ENCODE data around the gene COL4A5.

DNA sequence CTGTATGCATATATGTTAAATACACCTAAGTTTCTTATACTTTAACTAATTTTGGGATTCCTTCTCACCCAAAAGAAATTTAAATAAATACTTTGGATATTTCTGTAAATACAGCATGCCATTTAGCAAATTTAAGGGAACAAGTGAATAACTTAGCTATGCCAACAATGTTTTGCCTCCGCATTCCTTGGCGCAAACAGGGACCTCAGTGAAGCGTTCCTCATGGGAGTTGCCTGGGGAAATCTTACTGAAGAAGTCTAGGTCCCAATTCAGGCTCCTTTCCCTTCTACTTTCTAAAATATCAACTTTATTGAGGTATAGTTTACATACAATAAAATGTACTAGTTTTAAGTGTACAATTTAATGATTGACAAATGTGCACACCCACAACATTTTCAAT is 25.0 kb downstream of the COL4A5 start:
- no peak for TF ChIP-seq TCF7L2 (IDR thresholded peaks at IDR 0.05; ENCODE audit: borderline replicate concordance, low read depth, low read length)
- TF ChIP-seq, protein P1, sequence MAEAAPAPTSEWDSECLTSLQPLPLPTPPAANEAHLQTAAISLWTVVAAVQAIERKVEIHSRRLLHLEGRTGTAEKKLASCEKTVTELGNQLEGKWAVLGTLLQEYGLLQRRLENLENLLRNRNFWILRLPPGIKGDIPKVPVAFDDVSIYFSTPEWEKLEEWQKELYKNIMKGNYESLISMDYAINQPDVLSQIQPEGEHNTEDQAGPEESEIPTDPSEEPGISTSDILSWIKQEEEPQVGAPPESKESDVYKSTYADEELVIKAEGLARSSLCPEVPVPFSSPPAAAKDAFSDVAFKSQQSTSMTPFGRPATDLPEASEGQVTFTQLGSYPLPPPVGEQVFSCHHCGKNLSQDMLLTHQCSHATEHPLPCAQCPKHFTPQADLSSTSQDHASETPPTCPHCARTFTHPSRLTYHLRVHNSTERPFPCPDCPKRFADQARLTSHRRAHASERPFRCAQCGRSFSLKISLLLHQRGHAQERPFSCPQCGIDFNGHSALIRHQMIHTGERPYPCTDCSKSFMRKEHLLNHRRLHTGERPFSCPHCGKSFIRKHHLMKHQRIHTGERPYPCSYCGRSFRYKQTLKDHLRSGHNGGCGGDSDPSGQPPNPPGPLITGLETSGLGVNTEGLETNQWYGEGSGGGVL (tag by site-specific recombination; IDR thresholded peaks at IDR 0.05), result no peak
- TF ChIP-seq, protein P2, sequence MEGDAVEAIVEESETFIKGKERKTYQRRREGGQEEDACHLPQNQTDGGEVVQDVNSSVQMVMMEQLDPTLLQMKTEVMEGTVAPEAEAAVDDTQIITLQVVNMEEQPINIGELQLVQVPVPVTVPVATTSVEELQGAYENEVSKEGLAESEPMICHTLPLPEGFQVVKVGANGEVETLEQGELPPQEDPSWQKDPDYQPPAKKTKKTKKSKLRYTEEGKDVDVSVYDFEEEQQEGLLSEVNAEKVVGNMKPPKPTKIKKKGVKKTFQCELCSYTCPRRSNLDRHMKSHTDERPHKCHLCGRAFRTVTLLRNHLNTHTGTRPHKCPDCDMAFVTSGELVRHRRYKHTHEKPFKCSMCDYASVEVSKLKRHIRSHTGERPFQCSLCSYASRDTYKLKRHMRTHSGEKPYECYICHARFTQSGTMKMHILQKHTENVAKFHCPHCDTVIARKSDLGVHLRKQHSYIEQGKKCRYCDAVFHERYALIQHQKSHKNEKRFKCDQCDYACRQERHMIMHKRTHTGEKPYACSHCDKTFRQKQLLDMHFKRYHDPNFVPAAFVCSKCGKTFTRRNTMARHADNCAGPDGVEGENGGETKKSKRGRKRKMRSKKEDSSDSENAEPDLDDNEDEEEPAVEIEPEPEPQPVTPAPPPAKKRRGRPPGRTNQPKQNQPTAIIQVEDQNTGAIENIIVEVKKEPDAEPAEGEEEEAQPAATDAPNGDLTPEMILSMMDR (tag by site-specific recombination; IDR thresholded peaks at IDR 0.05), result no peak
